ENCODE results near the gene ZNF75A.

DNA sequence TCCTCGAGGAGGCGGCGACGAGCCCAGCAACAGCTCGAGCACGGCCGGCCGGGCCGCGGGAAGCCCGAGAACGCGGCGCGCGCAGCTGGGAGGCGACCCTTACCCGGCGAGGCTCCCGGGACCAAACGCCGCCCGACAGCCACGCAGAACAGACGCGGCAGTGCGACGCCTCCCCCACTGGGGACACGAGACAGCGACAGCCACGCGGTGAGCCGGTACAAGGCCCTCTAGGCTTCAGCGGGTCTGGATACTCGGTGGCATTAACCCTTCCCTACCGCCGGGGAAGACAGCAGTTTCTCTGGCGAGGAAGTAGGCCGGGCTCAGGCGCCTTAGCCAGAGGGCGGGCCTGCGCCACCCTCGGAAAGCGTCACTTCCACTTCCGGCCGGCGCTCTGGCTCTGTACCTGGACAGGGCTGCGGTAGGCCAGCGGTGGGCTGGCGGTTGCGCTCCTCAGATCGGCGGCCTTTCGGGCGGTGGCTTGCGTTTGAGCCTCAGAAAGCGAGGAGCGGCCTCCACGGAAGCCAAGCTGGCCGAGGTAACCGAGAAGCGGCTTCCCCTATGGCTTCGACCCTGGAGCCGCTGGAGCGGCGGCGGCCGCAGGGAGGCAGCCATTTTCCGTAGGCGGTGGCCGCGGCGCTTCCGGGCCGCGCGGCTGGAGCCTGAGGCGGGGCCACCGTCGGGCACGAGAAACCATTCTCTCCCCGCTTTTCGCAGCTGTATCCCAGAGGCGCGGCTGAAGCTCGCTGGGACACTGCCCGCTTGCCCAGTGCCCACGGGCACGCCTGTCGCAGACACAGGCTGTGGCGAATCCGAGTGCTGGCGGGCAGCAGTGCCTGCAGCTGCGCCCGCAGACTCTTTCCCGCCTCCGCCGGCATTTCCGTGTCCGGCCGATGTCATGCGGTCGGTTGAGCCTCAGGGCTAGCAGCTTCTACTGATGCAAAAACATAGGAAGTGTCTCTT is at the start of gene ZNF75A, which contains the start of gene TIGD7:
- TF ChIP-seq NR3C1 (IDR thresholded peaks at IDR 0.05) (no peak), EP300 (IDR thresholded peaks at IDR 0.05) (no peak), POLR2AphosphoS2 (conservative IDR thresholded peaks at IDR 0.05; ENCODE audit: low read length) (no peak), CTCF (IDR thresholded peaks at IDR 0.05) (no peak), RNF2 (IDR thresholded peaks at IDR 0.05; ENCODE audit: borderline replicate concordance, low read depth) (peak; percentile 82; the same call in 1 of the 2 replicates), JUNB (IDR thresholded peaks at IDR 0.05) (no peak)
- TF ChIP-seq, protein P1, sequence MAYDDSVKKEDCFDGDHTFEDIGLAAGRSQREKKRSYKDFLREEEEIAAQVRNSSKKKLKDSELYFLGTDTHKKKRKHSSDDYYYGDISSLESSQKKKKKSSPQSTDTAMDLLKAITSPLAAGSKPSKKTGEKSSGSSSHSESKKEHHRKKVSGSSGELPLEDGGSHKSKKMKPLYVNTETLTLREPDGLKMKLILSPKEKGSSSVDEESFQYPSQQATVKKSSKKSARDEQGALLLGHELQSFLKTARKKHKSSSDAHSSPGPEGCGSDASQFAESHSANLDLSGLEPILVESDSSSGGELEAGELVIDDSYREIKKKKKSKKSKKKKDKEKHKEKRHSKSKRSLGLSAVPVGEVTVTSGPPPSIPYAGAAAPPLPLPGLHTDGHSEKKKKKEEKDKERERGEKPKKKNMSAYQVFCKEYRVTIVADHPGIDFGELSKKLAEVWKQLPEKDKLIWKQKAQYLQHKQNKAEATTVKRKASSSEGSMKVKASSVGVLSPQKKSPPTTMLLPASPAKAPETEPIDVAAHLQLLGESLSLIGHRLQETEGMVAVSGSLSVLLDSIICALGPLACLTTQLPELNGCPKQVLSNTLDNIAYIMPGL (CRISPR knock-in tag; IDR thresholded peaks at IDR 0.05; ENCODE audit: borderline replicate concordance): 0 out of 2 replicates have a peak, but pooled peaks have one; percentile 6

Data from A549 (cell line).